GM23338 (cell line): ENCODE results near the gene CPE. TPM values are rescaled to one million over a fixed set of nuclear protein-coding genes. Genes with fewer than 3 reads are reported as not detected.

ENCODE experiments used
- ATAC-seq: fragments of 200-7000 bp; cut with Tn5 transposase; 3 replicates; pipeline ENCODE4 v1.9.1; 2020
- DNase-seq: peaks from one replicate; pipeline ENCODE4 v3.0.0-alpha.2; 2015; ENCODE audit warnings: low spot score
- H2AFZ ChIP-seq: fragments of 200-600 bp; sonication (generic); 2 replicates; pipeline ENCODE4 v1.8.0; 2016; ENCODE audit warnings: antibody characterized with exemption, mild to moderate bottlenecking, moderate library complexity
- H3F3A ChIP-seq: fragments of 200-600 bp; sonication (generic); replicated peaks from 2 replicates; pipeline ENCODE4 v1.8.0; 2017; ENCODE audit warnings: antibody characterized with exemption, mixed run types, low read depth
- H3K27ac ChIP-seq: fragments of 200-600 bp; sonication (generic); 2 replicates; pipeline ENCODE4 v1.6.1; 2016; ENCODE audit warnings: low read depth
- H3K27me3 ChIP-seq: fragments of 200-600 bp; sonication (generic); 2 replicates; pipeline ENCODE4 v1.8.0; 2016; ENCODE audit warnings: mild to moderate bottlenecking, mixed run types, moderate library complexity; ENCODE audit not compliant: insufficient read depth
- H3K36me3 ChIP-seq: fragments of 200-600 bp; sonication (generic); 2 replicates; pipeline ENCODE4 v1.8.0; 2016; ENCODE audit warnings: mild to moderate bottlenecking; ENCODE audit not compliant: insufficient read depth
- H3K4me1 ChIP-seq: fragments of 200-600 bp; sonication (generic); 2 replicates; pipeline ENCODE4 v1.8.0; 2016; ENCODE audit warnings: mild to moderate bottlenecking, moderate library complexity; ENCODE audit not compliant: insufficient read depth
- H3K4me2 ChIP-seq: fragments of 200-600 bp; sonication (generic); 2 replicates; pipeline ENCODE4 v1.7.1; 2017; ENCODE audit warnings: mixed run types
- H3K4me3 ChIP-seq: fragments of 200-600 bp; sonication (generic); 2 replicates; pipeline ENCODE4 v1.6.1; 2016; ENCODE audit warnings: mixed run types
- H3K79me2 ChIP-seq: fragments of 200-600 bp; sonication (generic); replicated peaks from 2 replicates; pipeline ENCODE4 v1.8.0; 2017; ENCODE audit warnings: mild to moderate bottlenecking; ENCODE audit not compliant: insufficient read depth
- H3K9me2 ChIP-seq: fragments of 200-600 bp; sonication (generic); 2 replicates; pipeline ENCODE4 v1.8.0; 2017; ENCODE audit not compliant: insufficient read depth
- H4K20me1 ChIP-seq: fragments of 200-600 bp; sonication (generic); replicated peaks from 2 replicates; pipeline ENCODE4 v1.8.0; 2017; ENCODE audit warnings: mild to moderate bottlenecking; ENCODE audit not compliant: insufficient read depth
- H3K27ac Mint-ChIP-seq: 2 replicates; pipeline ENCODE4 v1.8.0; 2020; ENCODE audit warnings: inconsistent platforms, mild to moderate bottlenecking, moderate library complexity, mixed read lengths
- H3K27me3 Mint-ChIP-seq: 3 replicates; pipeline ENCODE4 v1.8.0; 2022; ENCODE audit warnings: low read depth, mild to moderate bottlenecking, moderate library complexity, mixed read lengths, inconsistent platforms; ENCODE audit not compliant: insufficient read depth, poor library complexity
- H3K36me3 Mint-ChIP-seq: 3 replicates; pipeline ENCODE4 v1.8.0; 2021; ENCODE audit warnings: low read depth, mild to moderate bottlenecking, inconsistent platforms, moderate library complexity, mixed read lengths
- H3K4me1 Mint-ChIP-seq: 3 replicates; pipeline ENCODE4 v1.8.0; 2020; ENCODE audit warnings: mild to moderate bottlenecking, inconsistent platforms, mixed read lengths
- H3K4me3 Mint-ChIP-seq: 3 replicates; pipeline ENCODE4 v1.8.0; 2021; ENCODE audit warnings: moderate library complexity, mild to moderate bottlenecking, inconsistent platforms, mixed read lengths
- H3K9me3 Mint-ChIP-seq: 3 replicates; pipeline ENCODE4 v1.8.0; 2020; ENCODE audit warnings: moderate library complexity, mild to moderate bottlenecking, inconsistent platforms, mixed read lengths
- CREB1 ChIP-seq: fragments of 250-450 bp; sonication (Bioruptor Pico); IDR thresholded peaks from 2 replicates; pipeline ENCODE4 v1.5.0; 2020; ENCODE audit warnings: low read depth, mild to moderate bottlenecking, moderate library complexity
- CTCF ChIP-seq, 2 experiments: fragments of 200-600 bp in 1 of 2; sonication (generic) in 1 of 2; conservative IDR thresholded peaks; 2 replicates each; pipeline versions ENCODE4 v1.5.1 to v1.6.1; 2016 to 2017; ENCODE audit warnings: antibody characterized with exemption in 2 of 2, low read depth in 2 of 2, mild to moderate bottlenecking in 2 of 2, moderate library complexity in 1 of 2
- EZH2 ChIP-seq: fragments of 200-600 bp; sonication (generic); IDR thresholded peaks from one replicate; pipeline ENCODE4 v1.8.0; 2017; ENCODE audit warnings: antibody characterized with exemption, mild to moderate bottlenecking, low read depth; ENCODE audit not compliant: unreplicated experiment
- EZH2phosphoT487 ChIP-seq: fragments of 200-600 bp; sonication (generic); IDR thresholded peaks from one replicate; pipeline ENCODE4 v1.8.1; 2018; ENCODE audit warnings: antibody characterized with exemption; ENCODE audit not compliant: unreplicated experiment
- JUNB ChIP-seq: IDR thresholded peaks from one replicate; pipeline ENCODE4 v1.6.1; 2016; ENCODE audit warnings: antibody characterized with exemption; ENCODE audit not compliant: unreplicated experiment
- NANOG ChIP-seq: IDR thresholded peaks from 2 replicates; pipeline ENCODE4 v1.6.1; 2016; ENCODE audit warnings: antibody characterized with exemption, borderline replicate concordance
- POLR2AphosphoS5 ChIP-seq: IDR thresholded peaks from 2 replicates; pipeline ENCODE4 v1.6.1; 2016; ENCODE audit warnings: antibody characterized with exemption, low read depth
- REST ChIP-seq: IDR thresholded peaks from one replicate; pipeline ENCODE4 v1.6.1; 2018; ENCODE audit warnings: antibody characterized with exemption; ENCODE audit not compliant: unreplicated experiment
- STAT1 ChIP-seq: IDR thresholded peaks from one replicate; pipeline ENCODE4 v1.6.1; 2016; ENCODE audit warnings: antibody characterized with exemption; ENCODE audit not compliant: unreplicated experiment
- ZNF114 ChIP-seq: fragments of 250-450 bp; sonication (Bioruptor Pico); IDR thresholded peaks from 2 replicates; pipeline ENCODE4 v1.5.0; 2020; ENCODE audit warnings: mild to moderate bottlenecking, moderate library complexity
- ZNF331 ChIP-seq: fragments of 250-450 bp; sonication (Bioruptor Pico); IDR thresholded peaks from 2 replicates; pipeline ENCODE4 v1.5.0; 2020; ENCODE audit warnings: low read depth, mild to moderate bottlenecking, moderate library complexity
- ZNF462 ChIP-seq: fragments of 250-450 bp; sonication (Bioruptor Pico); IDR thresholded peaks from 2 replicates; pipeline ENCODE4 v1.5.0; 2020; ENCODE audit warnings: mild to moderate bottlenecking, moderate library complexity
- polyA plus RNA-seq: library from polyadenylated mRNA; unstranded; fragments of >200 nt; fragmentation: Nextera tagmentation; extraction: Ambion mirVana; gene quantifications from 2 replicates; pipeline ENCODE4 v1.2.1, GENCODE V29; 2016
- total RNA-seq: library from RNA; depleted of rRNA; stranded (reverse); fragments of >200 nt; shearing (Covaris generic); gene quantifications from 2 replicates; pipeline ENCODE4 v1.2.3, GENCODE V29; 2014

CPE gene
- total and polyA plus RNA-seq, 2 experiments from 2014 or later, result 10.3 to 16.5 TPM

- TF ChIP-seq ZNF462 (CRISPR knock-in tag) (no peak), REST (no peak), POLR2AphosphoS5 (no peak), EZH2 (no peak)
Observed at GRCh38 chr4:165393051-165393450, 14.2 kb downstream of the CPE start (continued).

- Histone ChIP-seq H3K27ac (no peak overlapping the region), H3K9me2 (no peaks in the 10 kb centered on the region), H3K4me1 (no peaks in the 10 kb centered on the region), H4K20me1 (no peaks in the 10 kb centered on the region), H3K4me2 (no peak overlapping the region), H3K36me3 (no peaks in the 10 kb centered on the region), H3K27me3 (no peaks in the 10 kb centered on the region), H3F3A (no peaks in the 10 kb centered on the region), H3K79me2 (no peaks in the 10 kb centered on the region), H2AFZ (no peak overlapping the region), H3K4me3 (no peak overlapping the region)
- no peaks in the 10 kb centered on the region; the same call in 1 of the 3 replicates for H3K4me1 Mint-ChIP-seq
- no peak overlapping the region for H3K4me3 Mint-ChIP-seq
- no peaks in the 10 kb centered on the region for H3K36me3 Mint-ChIP-seq
- H3K27ac Mint-ChIP-seq, result peak overlapping the region; percentile 0; the same call in 1 of the 2 replicates
- ATAC-seq (no peak), DNase-seq (no peak)
- H3K9me3 Mint-ChIP-seq, result no peaks in the 10 kb centered on the region
- H3K27me3 Mint-ChIP-seq, result no peaks in the 10 kb centered on the region
- TF ChIP-seq CREB1, result no peak
- no peak for TF ChIP-seq CTCF (conservative IDR thresholded peaks at IDR 0.05; ENCODE audit: low read depth in 2 of 2)
- TF ChIP-seq STAT1, result no peak
- no peak for TF ChIP-seq NANOG
- TF ChIP-seq EZH2phosphoT487, result no peak
- no peak for TF ChIP-seq POLR2AphosphoS5
- TF ChIP-seq JUNB, result no peak
- TF ChIP-seq ZNF331 (CRISPR knock-in tag), result no peak
- TF ChIP-seq ZNF114 (CRISPR knock-in tag), result no peak
Observed at GRCh38 chr4:165393704-165394103, 14.9 kb downstream of the CPE start.
